NCI-H2081 (cell line): ENCODE data around the gene PNMT.
A peak's percentile ranks its signal among the peaks of the same experiment; 100 is the strongest.

Source experiments
- DNase-seq, 2 experiments: peaks; one replicate each; lab custom pipeline; 2025; lab: John Stamatoyannopoulos, UW

The PNMT gene

DNA sequence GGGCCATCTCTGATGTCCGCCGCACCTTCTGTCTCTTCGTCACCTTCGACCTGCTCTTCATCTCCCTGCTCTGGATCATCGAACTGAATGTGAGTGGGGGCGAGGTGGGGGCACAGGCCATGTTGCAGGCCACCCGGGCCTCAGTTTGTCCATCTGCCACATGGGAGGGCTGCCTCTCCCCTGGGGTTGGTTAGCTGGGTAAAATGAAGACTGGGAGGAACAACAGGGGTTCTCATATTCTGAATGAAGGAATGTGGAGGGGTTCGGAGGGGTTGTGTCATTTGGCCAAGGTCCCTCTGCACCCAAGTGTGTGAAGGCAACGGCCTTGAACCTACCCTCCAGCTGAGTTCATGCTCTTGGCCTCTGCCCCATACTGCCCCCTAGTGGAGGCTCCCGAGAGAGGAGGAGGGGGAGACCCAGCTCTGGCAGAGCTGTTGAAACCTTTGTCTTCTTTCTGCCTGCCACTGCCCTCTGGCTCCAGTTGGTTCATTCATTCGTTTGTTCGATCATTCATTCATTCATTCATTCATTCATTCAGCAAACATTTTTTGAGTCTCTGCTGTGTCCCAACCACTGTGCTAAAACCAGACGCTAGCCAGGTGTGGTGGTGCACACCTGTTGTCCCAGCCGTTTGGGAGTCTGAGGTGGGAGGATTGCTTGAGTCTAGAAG is 14.5 kb upstream of the PNMT start:
- peak; percentile 23 to 31 for DNase-seq

GRCh38 chr17:39655105-39655504 is 13.1 kb upstream of the PNMT start:
- DNase-seq = no peak

- DNase-seq = no peak
These were observed 9.9 kb upstream of the PNMT start for GRCh38 chr17:39658346-39658745.

GRCh38 chr17:39658760-39659159 is 9.5 kb upstream of the PNMT start:
- no peak for DNase-seq

GRCh38 chr17:39659279-39660010 is 8.8 kb upstream of the PNMT start:
- DNase-seq = no peak

GRCh38 chr17:39660011-39660360 is 8.3 kb upstream of the PNMT start:
- no peak for DNase-seq

- DNase-seq = no peak
These were observed 7.6 kb upstream of the PNMT start for GRCh38 chr17:39660397-39661385.

DNA sequence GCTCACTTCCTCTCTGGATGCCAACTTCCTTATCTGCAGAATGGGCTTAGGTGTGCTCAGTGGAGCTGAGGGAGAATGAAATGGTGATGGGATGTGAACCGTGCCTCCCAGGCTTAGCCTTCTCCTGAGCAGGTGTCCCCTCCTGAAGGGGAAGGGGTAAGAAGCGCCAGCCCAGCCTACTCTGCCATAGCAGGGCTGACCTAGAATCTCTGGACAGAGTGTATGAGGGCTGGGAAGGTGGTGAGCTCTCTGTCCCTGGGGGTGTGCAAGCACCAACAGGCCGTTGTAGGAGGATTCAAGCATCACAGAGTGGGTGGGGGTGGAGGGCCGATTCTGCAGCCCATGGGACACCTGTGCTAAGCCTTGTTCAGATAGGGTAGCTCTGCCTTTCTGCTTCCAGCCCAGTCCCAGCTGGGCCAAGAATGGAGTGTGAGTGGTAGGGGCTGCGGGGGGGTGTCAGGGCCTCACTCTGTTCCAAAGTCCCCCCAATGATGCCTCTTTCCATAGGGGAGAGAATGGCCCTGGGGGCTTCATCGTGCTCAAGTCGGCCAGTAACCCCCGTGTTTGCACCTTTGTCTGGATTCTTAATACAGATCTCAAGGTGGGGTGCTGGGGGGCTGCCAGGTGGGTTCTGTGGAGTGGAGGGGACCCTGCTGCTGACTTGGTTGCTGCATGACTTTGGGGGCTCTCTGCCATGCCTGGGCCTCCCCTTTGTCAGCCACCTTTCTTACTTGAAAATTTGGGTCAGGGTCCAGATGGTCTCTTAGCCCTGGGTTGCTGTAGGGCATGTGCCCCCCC is 6.3 kb upstream of the PNMT start:
- no peak for DNase-seq

DNA sequence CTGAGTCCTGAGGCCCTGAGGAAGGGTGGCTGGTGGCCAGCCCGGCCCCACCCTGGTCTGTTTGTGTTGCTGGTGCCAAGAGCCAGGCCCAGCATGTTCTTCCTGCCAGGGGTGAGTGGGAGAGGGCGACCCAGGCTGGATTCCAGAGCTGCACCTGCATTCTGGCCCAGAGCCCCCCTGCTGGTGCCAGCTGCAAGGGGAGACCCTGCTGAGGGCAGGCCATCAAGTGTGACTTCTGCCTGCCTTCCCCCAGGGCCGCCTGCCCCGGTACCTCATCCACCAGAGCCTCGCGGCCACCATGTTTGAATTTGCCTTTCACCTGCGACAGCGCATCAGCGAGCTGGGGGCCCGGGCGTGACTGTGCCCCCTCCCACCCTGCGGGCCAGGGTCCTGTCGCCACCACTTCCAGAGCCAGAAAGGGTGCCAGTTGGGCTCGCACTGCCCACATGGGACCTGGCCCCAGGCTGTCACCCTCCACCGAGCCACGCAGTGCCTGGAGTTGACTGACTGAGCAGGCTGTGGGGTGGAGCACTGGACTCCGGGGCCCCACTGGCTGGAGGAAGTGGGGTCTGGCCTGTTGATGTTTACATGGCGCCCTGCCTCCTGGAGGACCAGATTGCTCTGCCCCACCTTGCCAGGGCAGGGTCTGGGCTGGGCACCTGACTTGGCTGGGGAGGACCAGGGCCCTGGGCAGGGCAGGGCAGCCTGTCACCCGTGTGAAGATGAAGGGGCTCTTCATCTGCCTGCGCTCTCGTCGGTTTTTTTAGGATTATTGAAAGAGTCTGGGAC is 5.5 kb upstream of the PNMT start:
- DNase-seq = peak in 1 of 2 experiments; percentile 50

- DNase-seq = no peak
These were observed 4.9 kb upstream of the PNMT start for GRCh38 chr17:39663340-39663687.

DNA sequence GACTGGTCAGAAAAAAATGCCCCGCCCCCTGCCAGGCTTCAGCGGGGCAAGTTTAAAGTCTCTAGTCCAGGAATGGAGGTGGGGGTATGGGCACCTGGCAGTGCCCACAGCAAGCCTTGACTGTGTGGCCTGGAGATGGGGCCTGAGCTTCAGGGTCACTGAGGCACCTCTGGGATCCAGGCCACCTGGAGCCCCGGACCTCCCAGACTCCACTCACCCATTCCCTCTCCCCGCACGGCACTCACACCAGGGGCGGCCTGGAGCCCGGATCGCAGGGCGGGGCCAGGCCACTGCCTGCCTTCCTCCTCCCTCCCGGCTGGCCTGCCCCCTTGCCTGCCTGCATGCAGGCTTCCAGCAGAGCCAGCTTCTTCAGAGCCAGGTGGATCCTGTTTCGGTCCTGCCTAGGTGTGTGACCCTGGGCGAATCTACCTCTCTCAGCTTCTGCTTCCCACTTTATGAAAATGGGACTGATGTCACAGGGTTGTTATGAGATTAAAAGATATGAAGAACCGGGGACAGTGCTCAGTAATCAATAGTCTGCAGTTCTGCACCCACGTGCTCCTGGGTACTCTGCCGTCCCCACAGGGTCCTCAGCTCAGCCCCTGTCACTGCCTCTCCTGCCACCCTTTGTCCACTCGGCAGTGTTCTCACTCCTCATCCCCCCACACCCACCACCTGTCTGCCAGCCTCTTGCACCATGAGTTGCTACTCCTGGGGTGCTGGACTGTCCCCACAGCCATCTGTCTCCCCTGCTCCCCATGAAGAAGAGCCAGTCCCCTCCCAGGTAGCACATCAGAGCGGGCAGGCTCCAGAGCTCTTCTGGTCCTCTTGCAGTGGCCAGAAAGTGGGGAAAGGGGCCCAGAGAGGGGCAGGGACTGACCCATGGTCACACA is 4.3 kb upstream of the PNMT start:
- DNase-seq = no peak

- no peak for DNase-seq
These were observed 3.4 kb upstream of the PNMT start, which contains the start of gene TCAP for GRCh38 chr17:39664581-39665561. TSS of gene TCAP (plus strand) at chr17:39665349. CDS start at chr17:39665360, 11 bp downstream.

GRCh38 chr17:39665642-39666224 is 2.5 kb upstream of the PNMT start:
- DNase-seq = peak; percentile 33 to 67

DNA sequence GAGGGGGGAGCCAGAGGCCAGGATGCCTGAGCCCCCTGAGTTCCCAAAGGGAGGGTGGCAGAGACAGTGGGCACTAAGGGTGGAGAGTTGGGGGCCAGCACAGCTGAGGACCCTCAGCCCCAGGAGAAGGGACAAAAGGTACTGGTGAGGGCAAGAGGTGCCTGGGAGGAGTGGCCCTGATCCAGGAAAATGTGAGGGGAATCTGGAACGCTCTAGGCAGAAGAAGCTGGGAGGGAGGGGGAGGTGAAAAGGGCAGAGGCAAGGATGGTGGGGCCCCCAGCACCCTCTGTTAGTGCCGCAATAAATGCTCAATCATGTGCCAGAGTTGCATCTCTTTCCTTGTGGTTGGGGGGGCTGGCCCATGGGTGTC is 2.0 kb upstream of the PNMT start:
- no peak for DNase-seq

DNA sequence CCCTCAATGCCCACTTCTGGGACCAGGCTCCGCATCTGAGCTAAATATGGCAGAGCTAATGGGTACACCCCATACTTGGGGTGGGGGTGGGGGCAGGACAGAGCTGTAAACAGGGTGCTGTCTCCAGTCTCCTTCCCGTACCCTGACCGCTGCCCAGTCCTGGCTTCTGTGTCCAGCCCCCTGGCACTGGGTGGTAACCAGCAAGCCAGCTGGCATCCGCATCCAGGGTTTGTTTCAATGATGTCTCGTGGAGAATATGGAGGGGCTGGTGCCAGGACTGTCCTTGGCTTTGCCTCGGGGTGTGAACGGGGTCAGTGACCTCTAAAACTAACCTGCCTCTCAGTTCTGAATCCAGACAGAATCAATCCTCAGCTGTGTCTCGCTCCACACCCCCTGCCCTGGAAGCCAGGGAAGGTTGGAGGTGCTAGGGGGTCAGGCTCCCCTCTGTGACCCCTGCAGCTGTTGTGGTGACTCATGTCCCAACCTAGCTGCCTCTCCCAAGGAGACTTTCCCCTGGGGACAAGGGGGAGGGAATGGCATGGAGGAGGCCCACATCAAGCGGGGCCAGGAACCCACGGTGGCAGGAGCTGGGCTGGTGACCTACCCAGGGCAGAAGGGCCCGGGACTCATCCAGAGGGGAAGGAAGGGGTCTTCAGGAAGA is 1.5 kb upstream of the PNMT start:
- no peak for DNase-seq

DNA sequence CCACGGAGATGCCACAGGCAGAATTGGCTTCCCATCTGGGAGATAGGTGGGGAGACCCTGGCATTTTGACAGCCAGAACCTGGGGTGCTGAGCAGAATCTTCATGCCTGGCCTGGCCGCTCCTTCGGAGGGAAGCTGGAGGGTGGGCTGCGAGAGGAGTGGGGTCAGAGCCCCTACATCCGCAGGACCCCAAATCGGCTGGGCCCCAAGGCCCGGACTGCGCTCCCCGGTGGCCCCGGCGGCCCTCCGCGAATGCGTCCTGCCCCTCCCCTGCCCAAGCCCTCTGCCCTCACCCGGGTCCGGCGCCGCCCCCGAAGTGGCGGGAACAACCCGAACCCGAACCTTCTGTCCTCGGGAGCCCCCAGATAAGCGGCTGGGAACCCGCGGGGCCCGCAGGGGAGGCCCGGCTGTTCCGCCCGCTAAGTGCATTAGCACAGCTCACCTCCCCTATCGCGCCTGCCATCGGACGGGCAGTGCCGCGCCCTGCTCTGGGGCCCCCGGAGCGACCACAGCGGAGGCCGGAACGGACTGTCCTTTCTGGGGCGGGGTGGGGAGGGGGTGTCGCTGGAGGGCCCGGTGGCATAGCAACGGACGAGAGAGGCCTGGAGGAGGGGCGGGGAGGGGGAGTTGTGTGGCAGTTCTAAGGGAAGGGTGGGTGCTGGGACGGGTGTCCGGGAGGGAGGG is 850 bp upstream of the PNMT start:
- DNase-seq = no peak
